SK-N-DZ (cell line): ENCODE measurements around the gene COL6A1. TPM values are rescaled to one million over a fixed set of nuclear protein-coding genes. Genes with fewer than 3 reads are reported as not detected.
A peak's percentile ranks its signal among the peaks of the same experiment; 100 is the strongest.

Experiments
- DNase-seq: peaks from one replicate; pipeline ENCODE4 v3.0.0-alpha.2; 2015; ENCODE audit warnings: low spot score
- polyA plus RNA-seq, 2 experiments: library from polyadenylated mRNA; depleted of rRNA; stranded (reverse); fragments of >200 nt; gene quantifications; 2 replicates each; pipeline ENCODE4 v1.2.3, GENCODE V29; 2014

COL6A1 gene, protein sequence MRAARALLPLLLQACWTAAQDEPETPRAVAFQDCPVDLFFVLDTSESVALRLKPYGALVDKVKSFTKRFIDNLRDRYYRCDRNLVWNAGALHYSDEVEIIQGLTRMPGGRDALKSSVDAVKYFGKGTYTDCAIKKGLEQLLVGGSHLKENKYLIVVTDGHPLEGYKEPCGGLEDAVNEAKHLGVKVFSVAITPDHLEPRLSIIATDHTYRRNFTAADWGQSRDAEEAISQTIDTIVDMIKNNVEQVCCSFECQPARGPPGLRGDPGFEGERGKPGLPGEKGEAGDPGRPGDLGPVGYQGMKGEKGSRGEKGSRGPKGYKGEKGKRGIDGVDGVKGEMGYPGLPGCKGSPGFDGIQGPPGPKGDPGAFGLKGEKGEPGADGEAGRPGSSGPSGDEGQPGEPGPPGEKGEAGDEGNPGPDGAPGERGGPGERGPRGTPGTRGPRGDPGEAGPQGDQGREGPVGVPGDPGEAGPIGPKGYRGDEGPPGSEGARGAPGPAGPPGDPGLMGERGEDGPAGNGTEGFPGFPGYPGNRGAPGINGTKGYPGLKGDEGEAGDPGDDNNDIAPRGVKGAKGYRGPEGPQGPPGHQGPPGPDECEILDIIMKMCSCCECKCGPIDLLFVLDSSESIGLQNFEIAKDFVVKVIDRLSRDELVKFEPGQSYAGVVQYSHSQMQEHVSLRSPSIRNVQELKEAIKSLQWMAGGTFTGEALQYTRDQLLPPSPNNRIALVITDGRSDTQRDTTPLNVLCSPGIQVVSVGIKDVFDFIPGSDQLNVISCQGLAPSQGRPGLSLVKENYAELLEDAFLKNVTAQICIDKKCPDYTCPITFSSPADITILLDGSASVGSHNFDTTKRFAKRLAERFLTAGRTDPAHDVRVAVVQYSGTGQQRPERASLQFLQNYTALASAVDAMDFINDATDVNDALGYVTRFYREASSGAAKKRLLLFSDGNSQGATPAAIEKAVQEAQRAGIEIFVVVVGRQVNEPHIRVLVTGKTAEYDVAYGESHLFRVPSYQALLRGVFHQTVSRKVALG
- polyA plus RNA-seq (2014; cell fraction: cytosol; rRNA removed), result 58.6 and 64.7 TPM in 2 replicates
- 367 and 476 TPM in 2 replicates for polyA plus RNA-seq (2014; cell fraction: nucleus; rRNA removed)

DNA sequence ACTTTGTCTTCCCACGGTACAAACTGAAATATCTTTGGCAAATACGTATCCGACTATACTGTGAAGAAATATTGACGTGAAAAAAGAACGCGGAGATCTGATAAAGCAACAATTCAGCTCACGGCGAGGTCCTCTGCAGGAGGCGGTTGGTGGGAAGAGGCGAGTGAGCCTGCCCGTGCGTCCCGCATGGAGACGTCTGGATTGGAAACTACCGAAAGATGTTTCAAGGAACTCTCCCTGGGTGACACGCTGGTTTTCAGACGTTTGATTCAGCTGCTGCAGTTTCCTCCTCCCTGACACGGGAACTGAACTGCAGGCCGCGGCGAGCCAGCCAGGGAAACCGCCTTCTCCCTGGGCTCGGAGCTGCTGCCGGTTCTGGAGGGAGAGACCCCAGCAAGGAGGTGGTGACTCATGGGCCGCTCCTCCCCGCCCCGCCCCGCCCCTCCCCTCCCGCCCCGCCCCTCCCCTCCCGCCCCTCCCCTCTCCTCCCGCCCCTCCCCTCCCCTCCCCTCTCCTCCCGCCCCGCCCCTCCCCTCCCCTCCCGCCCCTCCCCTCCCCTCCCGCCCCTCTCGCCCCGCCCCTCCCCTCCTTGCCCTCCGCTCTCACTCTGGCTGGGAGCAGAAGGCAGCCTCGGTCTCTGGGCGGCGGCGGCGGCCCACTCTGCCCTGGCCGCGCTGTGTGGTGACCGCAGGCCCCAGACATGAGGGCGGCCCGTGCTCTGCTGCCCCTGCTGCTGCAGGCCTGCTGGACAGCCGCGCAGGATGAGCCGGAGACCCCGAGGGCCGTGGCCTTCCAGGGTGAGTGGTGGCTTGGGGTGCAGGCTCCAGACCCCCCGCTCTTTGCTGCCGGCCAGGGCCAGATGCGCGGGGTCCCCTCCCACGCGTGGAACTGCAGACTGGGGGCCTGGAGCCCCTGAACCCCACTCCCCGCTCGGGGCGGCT lies at the start of gene COL6A1:
Gene COL6A1, plus strand, starts transcription at position 620 of the 941 bp plus-strand sequence. Its CDS starts 81 bp downstream, at position 701.
- peak; percentile 88 for DNase-seq

DNA sequence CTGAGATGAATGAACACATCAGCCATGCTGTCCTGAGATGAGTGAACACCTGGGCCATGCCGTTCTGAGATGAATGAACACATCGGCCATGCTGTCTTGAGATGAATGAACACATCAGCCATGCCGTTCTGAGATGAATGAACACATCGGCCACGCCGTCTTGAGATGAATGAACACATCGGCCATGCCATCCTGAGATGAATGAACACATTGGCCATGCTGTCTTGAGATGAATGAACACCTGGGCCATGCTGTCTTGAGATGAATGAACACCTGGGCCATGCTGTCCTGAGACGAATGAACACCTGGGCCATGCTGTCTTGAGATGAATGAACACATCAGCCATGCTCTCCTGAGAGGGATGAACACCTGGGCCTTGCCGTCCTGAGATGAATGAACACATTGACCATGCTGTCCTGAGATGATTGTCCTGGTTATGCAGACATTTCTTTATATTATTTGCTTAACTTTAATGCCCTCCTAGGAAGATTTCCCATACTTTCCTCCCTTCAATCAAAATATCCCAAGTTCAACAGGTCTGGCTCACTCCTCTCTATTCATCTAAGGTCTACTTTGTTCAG lies 48.6 kb upstream of the COL6A1 start:
- DNase-seq, result no peak

DNA sequence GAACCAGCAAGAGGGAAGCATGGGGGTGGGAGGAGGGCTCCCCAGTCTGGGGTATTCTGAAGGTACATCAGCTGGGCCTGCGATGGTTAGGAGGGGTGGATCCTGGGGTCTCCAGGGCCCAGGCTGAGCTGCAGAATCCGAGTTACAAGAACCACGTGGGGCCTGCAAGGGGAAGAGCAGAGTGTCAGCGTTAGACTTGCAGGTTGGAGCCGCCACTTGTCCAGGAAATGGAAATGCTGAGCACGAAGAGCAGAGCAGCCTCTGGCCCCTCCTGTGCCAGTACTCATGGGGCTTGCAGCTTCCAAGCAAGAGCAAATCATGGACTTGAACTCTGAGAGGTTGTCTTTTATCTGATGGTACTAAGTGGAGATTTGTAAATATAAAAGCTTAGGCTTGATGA lies 47.5 kb upstream of the COL6A1 start:
- no peak for DNase-seq

DNA sequence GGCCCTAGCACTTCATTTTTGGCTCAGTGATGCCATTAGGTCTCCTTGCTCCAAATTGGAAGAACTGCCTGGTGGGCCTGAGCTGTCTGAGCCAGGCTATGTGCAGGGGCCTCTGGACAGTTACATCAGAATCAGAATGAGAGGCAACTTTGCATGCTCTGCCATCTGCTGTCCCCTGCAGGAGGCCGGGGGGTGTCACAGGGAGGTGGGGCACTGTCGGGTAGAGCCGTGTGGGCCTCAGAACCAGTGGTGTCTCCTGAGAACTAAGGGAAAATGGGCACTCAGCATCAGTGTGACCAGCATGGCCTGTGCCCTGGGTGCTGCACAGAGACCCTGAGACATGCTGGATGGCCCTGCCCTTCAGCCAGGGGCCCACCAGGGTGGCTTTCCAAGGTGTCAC lies 47.0 kb upstream of the COL6A1 start:
- DNase-seq, result no peak

DNA sequence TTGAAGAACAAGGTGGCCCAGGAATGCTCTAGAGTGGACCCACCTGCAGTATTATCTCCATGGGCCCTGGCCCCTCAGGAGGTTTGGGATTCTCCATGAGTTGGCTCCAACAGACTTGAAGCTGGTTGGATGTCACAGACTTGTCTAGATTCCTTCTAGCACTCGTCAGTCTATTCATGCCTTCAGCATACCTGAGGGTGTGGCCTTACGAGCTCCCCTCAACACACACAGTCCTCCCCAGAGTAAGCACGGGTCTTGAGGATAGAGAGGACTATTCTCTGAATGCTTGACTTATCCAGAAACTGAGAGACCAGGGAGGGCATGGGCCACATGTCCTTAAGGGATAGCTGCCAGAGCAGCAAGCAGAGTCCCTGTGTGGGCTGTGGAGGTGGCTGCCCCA lies 45.9 kb upstream of the COL6A1 start:
- DNase-seq, result peak; percentile 52

DNA sequence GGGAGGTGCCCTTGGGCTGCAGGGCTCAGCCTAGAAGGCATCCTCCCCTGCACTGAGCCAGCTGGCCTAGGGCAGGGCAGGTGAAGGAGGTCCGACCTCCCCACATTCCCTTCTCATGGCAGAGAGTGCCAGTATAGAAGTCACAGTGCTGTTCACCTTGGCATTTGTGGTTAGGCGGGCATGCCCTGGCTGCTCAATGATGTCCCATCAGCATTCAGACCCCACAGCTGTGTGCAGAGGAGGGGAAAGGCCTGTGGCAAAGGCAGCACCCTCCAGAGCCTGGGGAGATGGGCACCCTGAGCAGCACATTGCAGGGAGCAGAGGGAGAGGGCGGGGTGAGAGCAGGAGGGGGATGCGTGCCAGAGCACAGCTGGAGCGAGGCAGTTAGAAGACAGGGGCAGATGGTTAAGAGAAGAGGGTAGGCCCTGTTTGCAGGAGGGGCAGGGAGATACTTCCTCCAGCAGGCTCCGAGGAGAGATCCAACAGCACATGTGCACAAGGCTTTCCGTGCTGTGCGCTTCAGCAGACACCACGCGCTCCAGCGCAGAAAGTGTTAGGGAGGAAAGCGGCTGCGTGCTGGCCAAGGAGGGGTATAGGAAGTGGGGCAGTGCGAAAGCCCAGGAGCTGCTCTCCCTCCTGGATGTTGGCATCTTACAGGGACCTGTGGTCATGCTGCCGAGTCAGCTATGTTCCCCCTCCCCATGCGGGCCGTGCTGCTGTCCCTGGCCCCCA lies 43.7 kb upstream of the COL6A1 start:
- DNase-seq, result no peak

DNA sequence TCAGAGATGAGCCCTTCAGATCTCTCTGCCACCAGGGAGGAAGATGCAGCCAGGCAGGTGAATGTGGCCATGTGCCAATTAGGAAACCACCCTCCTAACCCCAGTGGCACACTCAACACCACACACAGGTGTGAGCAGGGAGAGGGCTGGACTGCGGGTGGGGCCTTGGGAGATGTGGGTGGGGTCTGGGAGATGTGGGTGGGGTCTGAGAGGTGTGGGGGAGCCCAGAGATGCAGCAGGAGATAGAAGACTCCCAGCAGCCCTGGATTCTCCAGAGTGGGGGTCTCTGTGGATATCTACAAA lies 43.2 kb upstream of the COL6A1 start:
- DNase-seq, result no peak

DNA sequence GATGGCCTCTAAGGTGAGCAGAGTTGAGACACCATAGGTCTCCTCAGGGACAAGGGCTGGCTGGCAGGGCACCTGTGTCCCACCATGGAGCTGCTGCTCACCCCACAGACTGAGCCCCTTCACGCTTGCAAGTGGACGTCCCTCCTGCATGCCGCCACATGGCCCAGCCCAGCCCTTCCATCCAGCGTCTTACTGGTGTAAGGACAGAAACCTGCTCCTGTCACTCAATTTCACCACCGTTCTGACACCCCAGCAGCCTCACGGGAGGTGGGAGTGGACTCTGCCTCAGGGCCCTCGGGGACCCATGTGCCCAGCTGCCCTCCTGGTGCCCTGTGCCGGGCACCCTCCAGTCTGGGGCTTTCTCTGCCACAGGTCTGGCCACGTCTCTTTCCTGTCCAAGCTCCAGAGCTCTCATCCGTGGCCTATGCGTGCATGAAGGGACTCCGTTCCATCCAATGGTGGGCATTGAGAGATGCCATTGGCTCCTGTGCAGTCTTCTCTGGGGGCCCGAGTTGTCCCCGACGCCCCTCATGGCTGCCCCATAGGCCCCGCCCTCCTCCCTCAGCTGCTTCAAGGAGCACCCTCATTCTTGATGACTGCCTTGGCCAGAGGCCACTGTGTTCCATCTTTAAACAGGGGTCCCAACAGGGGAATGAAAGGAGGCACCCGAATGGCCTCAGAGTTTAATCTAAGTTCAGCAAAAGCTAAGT lies 42.6 kb upstream of the COL6A1 start:
- no peak for DNase-seq

DNA sequence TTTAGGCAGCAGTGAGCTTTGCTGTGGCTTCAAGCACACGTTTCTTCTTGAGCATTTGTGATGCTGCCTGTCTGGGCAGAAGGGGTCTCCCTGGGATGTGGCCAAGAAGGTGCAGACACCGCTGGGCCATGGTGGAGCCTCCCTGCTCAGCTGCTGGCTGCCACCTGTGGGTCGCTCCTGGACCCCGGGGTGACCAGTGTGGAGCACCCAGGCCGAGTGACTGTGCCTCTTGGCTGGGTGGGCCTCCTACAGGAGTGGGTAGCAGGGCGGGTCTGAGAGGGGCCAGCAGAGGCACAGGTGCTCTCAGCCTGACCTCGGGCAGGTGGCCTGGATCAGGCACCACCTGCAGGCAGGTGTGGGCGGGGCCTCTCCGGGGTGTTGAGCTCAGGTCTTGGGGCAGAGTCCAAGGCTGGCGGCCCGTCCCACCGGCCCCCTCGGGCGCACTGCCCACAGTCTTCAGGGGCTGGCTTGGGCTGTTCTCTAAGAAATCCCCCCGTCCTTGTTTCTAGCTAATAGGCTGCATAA lies 42.0 kb upstream of the COL6A1 start:
- no peak for DNase-seq

DNA sequence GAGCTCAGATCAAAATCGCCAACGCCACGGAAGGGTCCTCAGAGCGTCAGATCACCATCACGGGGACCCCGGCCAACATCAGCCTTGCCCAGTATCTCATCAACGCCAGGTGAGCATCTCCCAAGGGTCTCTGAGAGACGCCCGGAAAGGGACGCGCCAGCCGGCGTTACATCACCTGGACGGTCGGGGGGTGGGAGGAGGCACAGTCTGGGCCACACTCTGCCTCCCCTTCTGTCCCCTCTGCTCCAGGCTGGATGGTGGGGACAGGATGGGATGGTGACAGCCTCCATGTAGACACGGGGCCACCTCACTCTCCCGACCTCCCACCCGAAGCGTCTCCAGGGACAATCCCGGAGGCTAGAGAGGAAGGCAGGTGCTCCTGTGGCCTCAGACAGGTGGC lies 41.5 kb upstream of the COL6A1 start:
- DNase-seq, result no peak

DNA sequence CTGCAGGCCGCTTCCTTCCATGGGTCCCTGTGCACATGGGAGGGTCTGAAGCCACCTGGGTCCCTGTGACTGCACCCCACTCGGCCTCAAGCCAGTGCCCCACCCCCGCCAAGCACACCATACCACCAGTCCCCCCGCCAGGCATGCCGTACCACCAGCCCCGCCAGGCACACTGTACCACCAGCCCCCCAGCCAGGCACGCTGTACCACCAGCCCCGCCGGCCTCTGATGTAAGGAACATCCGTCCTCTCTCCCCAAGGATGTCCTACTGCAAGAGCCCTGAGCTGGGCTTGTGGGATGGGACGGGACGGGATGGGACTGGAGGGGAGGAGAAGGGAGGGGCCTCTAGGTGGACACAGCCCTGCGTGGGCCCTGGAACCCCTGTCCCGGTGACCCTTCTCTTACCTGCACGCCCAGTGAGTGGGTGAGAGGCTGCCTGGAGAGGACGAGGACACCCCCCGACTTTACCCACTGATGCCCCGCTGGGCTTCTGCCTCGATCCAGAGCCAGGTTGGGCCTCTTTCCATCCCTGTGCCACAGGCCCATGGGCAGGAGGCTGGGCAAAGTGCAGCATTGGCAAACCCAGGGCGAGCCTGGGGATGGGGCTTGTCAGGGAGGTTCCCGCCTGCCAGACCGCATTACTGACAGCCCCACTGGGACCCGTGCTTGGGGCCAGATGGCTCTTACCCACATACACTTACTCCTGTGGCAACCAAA lies 40.8 kb upstream of the COL6A1 start:
- no peak for DNase-seq

DNA sequence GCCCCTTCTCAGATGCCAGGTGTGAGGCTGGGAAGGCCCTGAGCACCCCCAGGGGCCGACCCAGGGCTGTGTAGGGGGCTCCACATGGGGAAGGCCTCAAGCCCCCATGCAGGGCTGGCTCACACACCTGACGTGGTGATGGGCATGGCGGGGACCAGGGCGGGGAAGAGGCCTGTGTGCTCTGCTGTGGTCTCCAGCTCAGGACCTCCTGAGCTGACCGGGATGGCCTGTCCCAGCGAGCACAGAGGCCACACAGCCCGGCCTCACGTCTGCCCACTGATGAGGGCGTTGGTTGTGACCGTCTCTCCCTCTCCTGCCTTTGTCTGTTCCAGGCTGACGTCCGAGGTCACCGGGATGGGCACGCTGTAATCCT lies 40.2 kb upstream of the COL6A1 start:
- no peak for DNase-seq

DNA sequence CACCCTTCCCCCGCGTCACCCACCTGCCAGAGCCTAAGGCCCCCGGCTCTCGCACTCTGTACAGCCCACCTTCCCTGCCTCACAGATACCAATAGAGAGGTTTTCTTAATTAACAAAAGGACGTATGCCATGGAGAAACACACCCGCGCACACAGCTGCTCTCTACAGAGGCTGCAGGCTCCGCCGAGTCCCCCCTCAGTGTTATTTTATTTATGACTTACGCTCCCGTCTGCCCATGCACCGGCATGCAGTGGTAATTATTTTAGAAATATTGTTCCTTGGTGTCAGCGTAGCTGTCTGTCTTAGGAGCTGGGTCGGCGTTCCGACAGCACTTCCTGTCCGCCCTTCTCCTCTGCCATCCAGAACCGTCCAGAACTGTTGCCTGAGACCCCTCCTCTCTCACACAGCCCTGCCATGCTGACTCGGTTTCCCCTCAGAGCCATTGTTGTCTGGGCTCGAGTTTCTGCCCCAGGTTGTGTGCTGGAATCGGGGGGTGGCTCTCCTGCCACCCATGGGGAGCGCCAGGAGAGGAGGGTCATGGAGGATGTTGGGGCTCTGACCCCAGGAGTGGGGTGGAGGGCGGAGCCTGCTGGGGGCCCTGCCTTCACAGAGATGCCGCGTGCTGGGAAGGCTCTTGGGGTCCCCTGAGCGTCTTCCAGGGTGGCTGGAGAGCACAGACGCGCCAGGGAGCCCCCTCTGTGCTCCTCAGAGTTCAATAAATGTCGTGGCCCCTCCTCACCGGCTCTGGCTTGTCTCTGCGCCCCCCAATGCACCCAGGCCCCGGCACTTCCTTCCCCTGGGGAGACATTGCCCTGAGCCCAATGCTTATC lies 39.6 kb upstream of the COL6A1 start:
- DNase-seq, result no peak

DNA sequence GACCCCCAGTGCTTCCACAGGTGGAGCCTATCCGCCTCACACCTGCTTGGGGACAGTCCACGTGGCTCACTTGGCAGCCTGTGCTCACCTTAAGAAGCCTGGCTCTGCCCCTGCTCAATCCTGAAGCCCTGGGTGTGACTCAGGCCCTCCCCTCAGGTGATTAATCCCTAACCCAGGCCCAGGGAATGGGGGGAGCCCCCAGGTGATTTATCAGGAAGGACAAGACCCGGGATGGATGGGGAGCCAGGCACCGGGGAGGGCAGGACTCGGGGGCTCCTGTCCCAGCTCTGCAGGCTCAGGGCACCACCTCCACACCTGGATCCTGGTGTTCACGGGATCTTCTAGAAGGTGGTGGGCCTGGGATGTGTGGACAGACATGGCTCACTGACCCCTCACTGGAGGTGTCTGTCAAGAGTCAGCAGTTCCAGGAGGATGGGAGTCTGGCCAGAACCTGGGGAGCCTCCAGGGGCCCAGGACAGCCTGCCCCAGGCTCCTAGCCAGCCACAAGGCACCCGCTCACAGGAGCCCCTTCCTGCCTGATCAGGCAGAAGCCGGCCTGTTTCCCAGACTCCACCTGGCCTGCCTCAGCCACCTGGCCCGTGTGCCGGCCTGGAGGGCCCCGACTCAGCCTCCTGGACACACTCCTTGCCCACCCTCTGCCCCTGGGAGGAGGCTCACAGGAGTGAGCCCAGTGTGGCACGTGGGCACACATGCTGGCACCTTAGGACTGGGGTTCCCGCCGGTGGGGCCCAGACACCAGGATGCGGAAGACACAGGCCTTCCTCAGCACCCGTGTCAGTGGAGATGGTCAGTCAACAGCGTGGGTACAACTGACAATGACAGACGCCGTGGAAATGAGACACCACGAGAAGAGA lies 38.6 kb upstream of the COL6A1 start:
- no peak for DNase-seq

DNA sequence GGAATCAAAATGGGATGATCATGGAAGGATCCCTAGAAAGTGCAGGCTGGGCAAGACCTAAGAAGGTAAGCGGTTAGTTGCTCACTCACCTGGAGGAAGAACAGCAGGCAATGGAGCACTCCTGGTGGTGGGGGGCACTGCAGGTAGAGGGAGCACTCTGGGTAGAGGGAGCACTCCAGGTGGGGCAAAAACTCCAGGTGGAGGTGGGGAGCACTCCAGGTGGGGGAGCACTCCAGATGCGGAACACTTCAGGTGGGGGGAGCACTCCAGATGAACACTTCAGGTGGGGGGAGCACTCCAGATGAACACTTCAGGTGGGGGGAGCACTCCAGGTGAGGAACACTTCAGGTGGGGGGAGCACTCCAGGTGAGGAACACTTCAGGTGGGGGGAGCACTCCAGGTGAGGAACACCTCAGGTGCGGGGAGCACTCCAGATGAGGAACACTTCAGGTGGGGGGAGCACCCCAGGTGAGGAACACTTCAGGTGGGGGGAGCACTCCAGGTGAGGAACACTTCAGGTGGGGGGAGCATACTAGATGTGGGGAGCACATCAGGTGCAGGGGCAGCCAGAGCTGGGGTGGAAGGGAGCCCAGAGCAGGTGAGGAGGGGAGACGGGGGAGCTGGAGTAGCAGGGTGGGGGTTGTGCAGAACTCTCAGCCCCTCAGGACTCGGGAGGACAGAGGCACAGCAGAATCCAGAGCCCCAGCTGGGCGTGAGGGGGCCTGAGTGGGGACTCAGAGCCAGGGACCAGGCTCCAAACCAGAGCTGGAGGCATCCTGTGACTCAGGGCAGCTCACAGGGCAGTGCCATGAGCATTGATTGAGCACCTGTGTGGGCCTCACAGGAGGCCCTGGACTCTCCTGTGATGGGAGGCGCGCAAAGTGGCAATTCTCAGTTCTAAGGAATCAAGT lies 37.7 kb upstream of the COL6A1 start:
- no peak for DNase-seq

DNA sequence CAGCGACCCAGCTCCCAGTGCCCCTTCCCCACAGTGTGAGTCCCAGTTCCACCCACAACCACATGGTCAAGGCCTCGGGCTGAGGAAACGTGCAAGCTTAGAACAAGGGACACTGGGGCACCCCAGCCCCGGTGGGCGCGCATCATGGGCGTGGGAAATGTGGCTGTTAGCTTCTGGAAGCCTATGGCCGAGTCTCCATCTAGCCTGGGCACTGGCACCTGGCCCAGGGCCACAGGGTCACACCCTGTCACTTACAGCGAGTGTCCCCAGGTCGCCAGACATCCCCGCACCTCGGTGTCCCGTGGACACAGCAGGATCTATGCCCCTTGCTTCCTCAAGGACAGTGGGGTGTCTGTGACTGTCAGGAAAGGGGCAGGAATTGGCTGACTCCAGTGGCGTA lies 37.0 kb upstream of the COL6A1 start:
- DNase-seq, result no peak
